ENCODE results near the gene FOXS1. TPM values are rescaled to one million over a fixed set of nuclear protein-coding genes. Genes with fewer than 3 reads are reported as not detected.

The FOXS1 gene
- total and polyA plus RNA-seq, 10 donors: 1.4 to 5.7 (median 2.1) TPM

GRCh38 chr20:31806564-31807355 lies 38.6 kb downstream of the FOXS1 start:
- H3K4me1 ChIP-seq: peaks cover 0 to 20% (median 13%) of the 10 kb centered on the region in 6 donors

GRCh38 chr20:31803552-31804291 lies 41.7 kb downstream of the FOXS1 start:
- Histone ChIP-seq H3K36me3 (peaks cover 0 to 77% (median 0%) of the 10 kb centered on the region in 6 donors), H3K9me3 (no peaks in the 10 kb centered on the region), H3K27me3 (replicated peaks in 1 of 7) (no peaks in the 10 kb centered on the region), H3K4me1 (peaks cover 0 to 19% (median 12%) of the 10 kb centered on the region in 6 donors), H3K27ac (no peak overlapping the region), H3K4me3 (no peak overlapping the region)
- TF ChIP-seq CTCF (IDR thresholded peaks at IDR 0.05 in 8 of 11, conservative IDR thresholded peaks at IDR 0.05 in 3 of 11) (no peak), POLR2A (IDR thresholded peaks at IDR 0.05) (no peak), POLR2AphosphoS5 (IDR thresholded peaks at IDR 0.05) (no peak)
- no peak for DNase-seq
- intact Hi-C loops (cut with DNase I; ENCODE audit: low total_unique reads): no loop called here
- 73 to 83% (median 81%) methylated on average over 7 of the region's 7 CpGs for WGBS, 5 donors

More at GRCh38 chr20:31806564-31807355, 38.6 kb downstream of the FOXS1 start:
- intact Hi-C loops (cut with DNase I; ENCODE audit: low total_unique reads): no loop called here
- Histone ChIP-seq H3K36me3 (peaks cover 0 to 46% (median 0%) of the 10 kb centered on the region in 6 donors), H3K27ac (no peak overlapping the region), H3K4me3 (no peak overlapping the region), H3K9me3 (no peaks in the 10 kb centered on the region), H3K27me3 (replicated peaks in 1 of 7) (no peaks in the 10 kb centered on the region)
- TF ChIP-seq POLR2AphosphoS5 (IDR thresholded peaks at IDR 0.05) (no peak), POLR2A (IDR thresholded peaks at IDR 0.05) (no peak), CTCF (IDR thresholded peaks at IDR 0.05 in 8 of 11, conservative IDR thresholded peaks at IDR 0.05 in 3 of 11) (no peak)
- DNase-seq: no peak
- WGBS, 5 donors: 47 to 69% (median 62%) methylated on average over 8 of the region's 8 CpGs

- WGBS, 5 donors: 90 to 98% (median 94%) methylated on average over 7 of the region's 7 CpGs
Observed at GRCh38 chr20:31801508-31801907, 43.9 kb downstream of the FOXS1 start.

More at GRCh38 chr20:31801508-31801907, 43.9 kb downstream of the FOXS1 start:
- intact Hi-C loops (cut with DNase I; ENCODE audit: low total_unique reads): no loop called here
- no peaks in the 10 kb centered on the region for H3K27me3 ChIP-seq (replicated peaks in 1 of 7)
- H3K4me3 ChIP-seq: no peak overlapping the region
- H3K36me3 ChIP-seq: peaks cover 0 to 90% (median 0%) of the 10 kb centered on the region in 6 donors
- no peak for DNase-seq
- H3K9me3 ChIP-seq: no peaks in the 10 kb centered on the region
- no peak overlapping the region for H3K27ac ChIP-seq
- H3K4me1 ChIP-seq: peaks cover 0 to 9% (median 4%) of the 10 kb centered on the region in 6 donors
- TF ChIP-seq CTCF (IDR thresholded peaks at IDR 0.05 in 8 of 11, conservative IDR thresholded peaks at IDR 0.05 in 3 of 11): no peak
- no peak for TF ChIP-seq POLR2A (IDR thresholded peaks at IDR 0.05)
- no peak for TF ChIP-seq POLR2AphosphoS5 (IDR thresholded peaks at IDR 0.05)

Data from spleen (tissue), 11 donors.